Peyer's patch (tissue), 4 donors: ENCODE data around the gene GNAI1.

Source experiments
- POLR2A ChIP-seq, 2 donors: fragments of 450-650 bp; IDR thresholded peaks; one replicate each; pipeline ENCODE4 v1.5.1; 2017; ENCODE audit warnings: antibody characterized with exemption in 2 of 2, mild to moderate bottlenecking in 2 of 2, moderate library complexity in 2 of 2
- TF ChIP-seq, protein P1 (sequence below), 6 experiments: fragments of 450-650 bp in 4 of 6; fragments of 200-600 bp in 2 of 6; sonication (generic) in 1 of 6; IDR thresholded peaks; one replicate each; pipeline ENCODE4 v1.5.1; 2017 to 2019; ENCODE audit warnings: antibody characterized with exemption in 6 of 6, mild to moderate bottlenecking in 3 of 6, moderate library complexity in 1 of 6

DNA sequence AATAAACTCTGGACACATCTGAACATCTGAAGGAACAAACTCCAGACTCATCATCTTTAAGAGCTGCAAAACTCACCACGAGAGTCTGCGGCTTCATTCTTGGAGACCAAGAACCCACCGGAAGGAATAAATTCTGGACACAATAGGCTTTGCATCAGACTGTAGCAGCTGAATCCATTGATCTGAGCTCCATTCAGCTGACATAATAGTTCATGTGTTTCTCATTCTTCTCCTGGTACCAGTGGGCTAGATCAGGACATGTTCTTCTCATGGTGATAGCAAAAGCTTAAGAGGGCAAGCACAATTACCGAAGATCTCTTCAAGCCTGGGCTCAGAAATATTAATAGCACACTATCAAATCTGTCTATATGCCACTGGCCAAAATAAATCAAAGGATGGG is 20.5 kb upstream of the GNAI1 start:
- TF ChIP-seq, protein P1, sequence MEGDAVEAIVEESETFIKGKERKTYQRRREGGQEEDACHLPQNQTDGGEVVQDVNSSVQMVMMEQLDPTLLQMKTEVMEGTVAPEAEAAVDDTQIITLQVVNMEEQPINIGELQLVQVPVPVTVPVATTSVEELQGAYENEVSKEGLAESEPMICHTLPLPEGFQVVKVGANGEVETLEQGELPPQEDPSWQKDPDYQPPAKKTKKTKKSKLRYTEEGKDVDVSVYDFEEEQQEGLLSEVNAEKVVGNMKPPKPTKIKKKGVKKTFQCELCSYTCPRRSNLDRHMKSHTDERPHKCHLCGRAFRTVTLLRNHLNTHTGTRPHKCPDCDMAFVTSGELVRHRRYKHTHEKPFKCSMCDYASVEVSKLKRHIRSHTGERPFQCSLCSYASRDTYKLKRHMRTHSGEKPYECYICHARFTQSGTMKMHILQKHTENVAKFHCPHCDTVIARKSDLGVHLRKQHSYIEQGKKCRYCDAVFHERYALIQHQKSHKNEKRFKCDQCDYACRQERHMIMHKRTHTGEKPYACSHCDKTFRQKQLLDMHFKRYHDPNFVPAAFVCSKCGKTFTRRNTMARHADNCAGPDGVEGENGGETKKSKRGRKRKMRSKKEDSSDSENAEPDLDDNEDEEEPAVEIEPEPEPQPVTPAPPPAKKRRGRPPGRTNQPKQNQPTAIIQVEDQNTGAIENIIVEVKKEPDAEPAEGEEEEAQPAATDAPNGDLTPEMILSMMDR (IDR thresholded peaks at IDR 0.05): no peak
- no peak for TF ChIP-seq POLR2A (IDR thresholded peaks at IDR 0.05)
